Activated T-cell treated with anti-CD3 and anti-CD28 coated beads, Interleukin-2, amount 50 U/mL, for 24 hours (primary cell): ENCODE data around the gene SLC39A13.

Experiments
- DNase-seq: peaks from one replicate; pipeline ENCODE4 v3.0.0-alpha.2; 2020
- H3K27ac Mint-ChIP-seq: 2 replicates; pipeline ENCODE4 v1.8.0; 2020; ENCODE audit warnings: mild to moderate bottlenecking, mixed read lengths
- H3K27me3 Mint-ChIP-seq: 2 replicates; pipeline ENCODE4 v1.8.0; 2020; ENCODE audit warnings: mixed read lengths
- H3K36me3 Mint-ChIP-seq: 2 replicates; pipeline ENCODE4 v1.8.0; 2020; ENCODE audit warnings: low read depth, mixed read lengths
- H3K4me1 Mint-ChIP-seq: 2 replicates; pipeline ENCODE4 v1.8.0; 2020; ENCODE audit warnings: low read depth, mixed read lengths
- H3K4me3 Mint-ChIP-seq: 2 replicates; pipeline ENCODE4 v1.8.0; 2020; ENCODE audit warnings: mild to moderate bottlenecking, moderate library complexity, mixed read lengths
- H3K9me3 Mint-ChIP-seq: 2 replicates; pipeline ENCODE4 v1.8.0; 2020; ENCODE audit warnings: mixed read lengths

Gene SLC39A13

DNA sequence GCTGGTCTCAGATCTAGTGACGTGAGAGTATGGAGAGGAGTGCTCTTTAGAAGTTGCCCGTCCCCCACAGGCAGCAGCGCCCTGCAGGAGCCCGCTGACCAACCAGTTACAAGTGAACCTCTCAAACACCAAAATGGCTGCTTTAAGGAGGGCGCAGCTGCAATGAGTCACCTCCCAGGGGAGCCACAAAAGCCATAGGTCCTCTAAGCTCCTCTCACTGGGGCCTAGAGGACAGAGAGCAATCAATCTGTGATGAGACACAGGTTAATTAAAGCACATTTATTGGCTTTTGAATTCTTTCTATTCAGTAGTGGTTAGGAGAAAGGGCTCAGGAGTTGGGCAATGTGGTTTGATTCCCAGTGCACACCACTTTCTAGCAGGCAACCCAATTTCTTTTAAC lies 56.1 kb downstream of the SLC39A13 start:
- Mint-ChIP-seq H3K4me1 (peaks cover 15% of the 10 kb centered on the region), H3K27ac (peak overlapping the region; percentile 59), H3K27me3 (no peaks in the 10 kb centered on the region), H3K36me3 (peaks cover 72% of the 10 kb centered on the region), H3K9me3 (no peaks in the 10 kb centered on the region), H3K4me3 (no peak overlapping the region)
- DNase-seq: no peak
